ENCODE measurements around the gene ENKUR. TPM values are rescaled to one million over a fixed set of nuclear protein-coding genes. Genes with fewer than 3 reads are reported as not detected.

Gene ENKUR
- total RNA-seq, 4 donors from 2014 or later: 0.31 TPM; not detected in 3

DNA sequence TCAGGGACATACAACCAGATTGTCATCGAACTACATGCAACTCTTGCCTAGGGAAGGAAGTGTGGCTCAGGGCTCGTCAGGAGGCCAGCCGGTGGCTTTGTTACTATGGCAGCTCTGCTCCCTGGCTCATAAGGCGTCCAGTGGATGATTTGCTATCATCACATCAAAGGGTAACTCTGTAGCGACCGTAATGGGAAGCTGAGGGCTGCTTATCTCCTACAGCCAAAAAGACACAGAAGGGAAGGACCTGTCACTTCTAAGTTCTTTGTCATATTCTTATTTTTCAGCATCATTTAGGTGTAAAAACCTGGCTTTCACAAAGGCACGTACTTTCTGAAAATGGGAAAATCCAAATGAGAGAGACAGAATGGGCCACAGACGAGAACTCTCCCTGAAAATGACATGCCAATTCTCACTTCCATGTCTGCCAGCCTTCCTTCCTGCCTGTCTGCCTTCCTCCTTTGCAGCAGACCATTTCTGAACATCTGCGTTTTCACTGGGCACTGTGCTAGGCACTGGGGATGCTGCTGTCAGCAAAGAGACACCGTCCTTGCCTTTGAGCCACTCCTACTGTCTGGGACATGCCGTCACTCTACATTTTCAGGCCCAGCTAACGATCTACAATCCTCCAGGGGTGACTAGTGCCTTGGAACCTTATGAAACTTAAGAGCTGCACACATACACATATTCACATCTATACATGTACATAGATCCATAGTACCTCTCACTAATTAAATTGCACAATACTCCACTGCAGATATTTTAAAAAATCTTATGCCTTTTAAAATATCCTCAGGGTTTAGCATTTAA, 26.9 kb downstream of the ENKUR start:
- Histone ChIP-seq H3K27ac (no peak overlapping the region), H3K9me3 (no peaks in the 10 kb centered on the region), H3K27me3 (no peaks in the 10 kb centered on the region), H3K36me3 (no peaks in the 10 kb centered on the region), H3K4me1 (no peaks in the 10 kb centered on the region), H3K4me3 (no peak overlapping the region)
- DNase-seq: no peak
- intact Hi-C loops (cut with DNase I): no loop called here
- 62 to 71% methylated on average over 10 to 12 of the region's 12 CpGs for WGBS, 2 donors
- TF ChIP-seq CTCF (IDR thresholded peaks at IDR 0.05): no peak

DNA sequence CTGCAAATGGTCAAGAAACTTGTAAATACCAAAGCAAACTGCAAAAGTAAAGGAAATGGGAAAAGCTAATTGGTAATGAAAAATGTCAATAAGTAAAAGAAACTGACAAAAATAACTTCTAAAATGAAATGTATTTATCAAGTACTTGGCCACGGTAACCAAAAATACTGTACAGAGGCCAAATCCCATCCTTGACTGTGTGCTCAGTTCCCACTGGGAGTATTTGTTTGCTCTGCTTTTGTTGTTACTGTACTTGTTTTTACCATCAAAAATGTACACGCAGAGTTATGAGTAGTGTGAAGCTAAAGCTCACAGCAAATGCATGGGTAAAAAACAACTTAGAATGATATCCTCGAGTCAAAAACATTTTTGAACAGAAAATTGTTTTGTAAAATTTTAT, 31.1 kb downstream of the ENKUR start:
- no peak overlapping the region for H3K4me3 ChIP-seq
- 47 to 54% methylated on average over 3 of the region's 3 CpGs for WGBS, 2 donors
- TF ChIP-seq POLR2A (IDR thresholded peaks at IDR 0.05) (no peak), CTCF (IDR thresholded peaks at IDR 0.05) (no peak)
- H3K9me3 ChIP-seq: no peaks in the 10 kb centered on the region
- intact Hi-C loops (cut with DNase I): no loop called here
- H3K36me3 ChIP-seq: no peaks in the 10 kb centered on the region
- DNase-seq: no peak
- no peak overlapping the region for H3K27ac ChIP-seq
- H3K4me1 ChIP-seq: no peaks in the 10 kb centered on the region
- no peaks in the 10 kb centered on the region for H3K27me3 ChIP-seq

DNA sequence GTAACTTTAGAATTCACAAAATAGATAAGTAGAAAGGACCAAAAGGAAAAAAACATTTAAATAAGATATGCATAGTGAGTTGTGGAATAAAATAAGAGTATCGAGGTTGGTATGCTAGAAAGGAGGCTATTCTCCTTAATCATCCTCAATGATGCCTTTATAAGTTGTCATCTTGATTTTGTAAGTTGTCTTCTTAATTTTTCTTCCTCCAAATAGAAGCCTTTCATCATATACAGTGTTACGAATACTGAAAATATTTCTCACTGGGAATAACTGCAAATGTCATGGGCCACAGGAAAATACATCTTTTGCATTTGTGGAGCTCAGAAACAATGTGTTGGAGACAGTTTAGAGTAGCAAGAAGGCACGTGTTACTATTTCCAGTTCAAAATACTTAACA, 32.0 kb downstream of the ENKUR start:
- no peaks in the 10 kb centered on the region for H3K36me3 ChIP-seq
- 75 to 79% methylated on average over 3 of the region's 3 CpGs for WGBS, 2 donors
- TF ChIP-seq POLR2A (IDR thresholded peaks at IDR 0.05): no peak
- no peak for TF ChIP-seq CTCF (IDR thresholded peaks at IDR 0.05)

GRCh38 chr10:24983130-24983529, 32.8 kb downstream of the ENKUR start:
- Histone ChIP-seq H3K27ac (no peak overlapping the region), H3K36me3 (no peaks in the 10 kb centered on the region), H3K4me1 (no peaks in the 10 kb centered on the region), H3K27me3 (no peaks in the 10 kb centered on the region), H3K9me3 (no peaks in the 10 kb centered on the region), H3K4me3 (no peak overlapping the region)
- no peak for TF ChIP-seq POLR2A (IDR thresholded peaks at IDR 0.05)
- no peak for TF ChIP-seq CTCF (IDR thresholded peaks at IDR 0.05)
- intact Hi-C loops (cut with DNase I): no loop called here
- DNase-seq: no peak
- WGBS, 2 donors: 92 to 95% methylated on average over 4 of the region's 4 CpGs

More for the DNA sequence above, 32.0 kb downstream of the ENKUR start:
- intact Hi-C loops (cut with DNase I): no loop called here
- no peak for DNase-seq
- no peak overlapping the region for H3K4me3 ChIP-seq
- H3K27ac ChIP-seq: no peak overlapping the region
- H3K4me1 ChIP-seq: no peaks in the 10 kb centered on the region
- no peaks in the 10 kb centered on the region for H3K27me3 ChIP-seq
- no peaks in the 10 kb centered on the region for H3K9me3 ChIP-seq

GRCh38 chr10:24982319-24983112, 33.4 kb downstream of the ENKUR start:
- DNase-seq: no peak
- no peak for TF ChIP-seq POLR2A (IDR thresholded peaks at IDR 0.05)
- TF ChIP-seq CTCF (IDR thresholded peaks at IDR 0.05): no peak
- intact Hi-C loops (cut with DNase I): no loop called here
- Histone ChIP-seq H3K36me3 (no peaks in the 10 kb centered on the region), H3K4me3 (no peak overlapping the region), H3K27ac (no peak overlapping the region), H3K4me1 (no peaks in the 10 kb centered on the region), H3K27me3 (no peaks in the 10 kb centered on the region), H3K9me3 (no peaks in the 10 kb centered on the region)
- WGBS, 2 donors: 85 to 88% methylated on average over 1 of the region's 1 CpG
